ENCODE results near the gene LRP1-AS.

DNA sequence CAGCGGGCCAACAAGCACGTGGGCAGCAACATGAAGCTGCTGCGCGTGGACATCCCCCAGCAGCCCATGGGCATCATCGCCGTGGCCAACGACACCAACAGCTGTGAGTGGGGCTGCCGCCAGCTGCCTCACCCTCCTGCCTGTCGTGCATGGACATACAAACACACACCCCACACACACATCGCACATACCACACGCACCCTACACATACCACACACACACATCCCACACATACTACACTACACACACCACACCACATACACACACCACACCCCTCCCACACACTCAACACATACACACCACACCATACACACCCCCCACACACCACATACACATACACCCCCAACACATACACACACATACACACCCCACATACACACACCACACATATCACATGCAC lies 44.0 kb upstream of the LRP1-AS start:
- TF ChIP-seq STAT3 (IDR thresholded peaks at IDR 0.05; ENCODE audit: low read depth, low read length) (no peak), POLR2A (IDR thresholded peaks at IDR 0.05; ENCODE audit: low read depth, low read length) (no peak), SP1 (IDR thresholded peaks at IDR 0.05; ENCODE audit: low read depth, low read length) (no peak), SRF (IDR thresholded peaks at IDR 0.05; ENCODE audit: low read depth in 2 of 2, low read length in 2 of 2) (no peak), ASH2L (IDR thresholded peaks at IDR 0.05; ENCODE audit: borderline replicate concordance, low read depth) (no peak), ZZZ3 (IDR thresholded peaks at IDR 0.05; ENCODE audit: control insufficient read depth, insufficient read length, low read depth) (no peak), JUNB (IDR thresholded peaks at IDR 0.05) (no peak)
- TF ChIP-seq, protein P1, sequence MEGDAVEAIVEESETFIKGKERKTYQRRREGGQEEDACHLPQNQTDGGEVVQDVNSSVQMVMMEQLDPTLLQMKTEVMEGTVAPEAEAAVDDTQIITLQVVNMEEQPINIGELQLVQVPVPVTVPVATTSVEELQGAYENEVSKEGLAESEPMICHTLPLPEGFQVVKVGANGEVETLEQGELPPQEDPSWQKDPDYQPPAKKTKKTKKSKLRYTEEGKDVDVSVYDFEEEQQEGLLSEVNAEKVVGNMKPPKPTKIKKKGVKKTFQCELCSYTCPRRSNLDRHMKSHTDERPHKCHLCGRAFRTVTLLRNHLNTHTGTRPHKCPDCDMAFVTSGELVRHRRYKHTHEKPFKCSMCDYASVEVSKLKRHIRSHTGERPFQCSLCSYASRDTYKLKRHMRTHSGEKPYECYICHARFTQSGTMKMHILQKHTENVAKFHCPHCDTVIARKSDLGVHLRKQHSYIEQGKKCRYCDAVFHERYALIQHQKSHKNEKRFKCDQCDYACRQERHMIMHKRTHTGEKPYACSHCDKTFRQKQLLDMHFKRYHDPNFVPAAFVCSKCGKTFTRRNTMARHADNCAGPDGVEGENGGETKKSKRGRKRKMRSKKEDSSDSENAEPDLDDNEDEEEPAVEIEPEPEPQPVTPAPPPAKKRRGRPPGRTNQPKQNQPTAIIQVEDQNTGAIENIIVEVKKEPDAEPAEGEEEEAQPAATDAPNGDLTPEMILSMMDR (IDR thresholded peaks at IDR 0.05 in 2 of 3, conservative IDR thresholded peaks at IDR 0.05 in 1 of 3; ENCODE audit: control insufficient read depth in 2 of 3, extremely low read depth in 1 of 3, insufficient read depth in 1 of 3, low read depth in 3 of 3, low read length in 3 of 3) = no peak
- TF ChIP-seq, protein P2, sequence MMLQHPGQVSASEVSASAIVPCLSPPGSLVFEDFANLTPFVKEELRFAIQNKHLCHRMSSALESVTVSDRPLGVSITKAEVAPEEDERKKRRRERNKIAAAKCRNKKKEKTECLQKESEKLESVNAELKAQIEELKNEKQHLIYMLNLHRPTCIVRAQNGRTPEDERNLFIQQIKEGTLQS (IDR thresholded peaks at IDR 0.05; ENCODE audit: borderline replicate concordance, extremely low read depth, low read depth, low read length) = no peak
- TF ChIP-seq, protein P3, sequence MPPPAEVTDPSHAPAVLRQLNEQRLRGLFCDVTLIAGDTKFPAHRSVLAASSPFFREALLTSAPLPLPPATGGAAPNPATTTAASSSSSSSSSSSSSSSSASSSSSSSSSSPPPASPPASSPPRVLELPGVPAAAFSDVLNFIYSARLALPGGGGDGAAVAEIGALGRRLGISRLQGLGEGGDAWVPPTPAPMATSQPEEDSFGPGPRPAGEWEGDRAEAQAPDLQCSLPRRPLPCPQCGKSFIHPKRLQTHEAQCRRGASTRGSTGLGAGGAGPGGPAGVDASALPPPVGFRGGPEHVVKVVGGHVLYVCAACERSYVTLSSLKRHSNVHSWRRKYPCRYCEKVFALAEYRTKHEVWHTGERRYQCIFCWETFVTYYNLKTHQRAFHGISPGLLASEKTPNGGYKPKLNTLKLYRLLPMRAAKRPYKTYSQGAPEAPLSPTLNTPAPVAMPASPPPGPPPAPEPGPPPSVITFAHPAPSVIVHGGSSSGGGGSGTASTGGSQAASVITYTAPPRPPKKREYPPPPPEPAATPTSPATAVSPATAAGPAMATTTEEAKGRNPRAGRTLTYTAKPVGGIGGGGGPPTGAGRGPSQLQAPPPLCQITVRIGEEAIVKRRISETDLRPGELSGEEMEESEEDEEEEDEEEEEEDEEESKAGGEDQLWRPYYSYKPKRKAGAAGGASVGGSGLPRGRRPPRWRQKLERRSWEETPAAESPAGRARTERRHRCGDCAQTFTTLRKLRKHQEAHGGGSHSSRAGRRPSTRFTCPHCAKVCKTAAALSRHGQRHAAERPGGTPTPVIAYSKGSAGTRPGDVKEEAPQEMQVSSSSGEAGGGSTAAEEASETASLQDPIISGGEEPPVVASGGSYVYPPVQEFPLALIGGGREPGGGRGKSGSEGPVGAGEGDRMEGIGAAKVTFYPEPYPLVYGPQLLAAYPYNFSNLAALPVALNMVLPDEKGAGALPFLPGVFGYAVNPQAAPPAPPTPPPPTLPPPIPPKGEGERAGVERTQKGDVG (CRISPR knock-in tag; IDR thresholded peaks at IDR 0.05) = no peak

Measured in GM12878 (cell line).